ENCODE data around the gene NECTIN2. TPM values are rescaled to one million over a fixed set of nuclear protein-coding genes. Genes with fewer than 3 reads are reported as not detected.
"Not testable (repeated sequence)": the region's sequence is repeated elsewhere in the genome, so short reads cannot be mapped to it uniquely, and the experiment has no call there.

Gene NECTIN2
- total and polyA plus RNA-seq, 8 donors, result 1.8 to 160 (median 73.8) TPM

- peaks cover 0 to 12% (median 8%) of the 10 kb centered on the region in 4 donors for H3K36me3 ChIP-seq
- no peak overlapping the region for H3K4me3 ChIP-seq
- DNase-seq, result no peak
- peaks cover 0 to 8% (median 0%) of the 10 kb centered on the region in 3 donors for H3K27me3 ChIP-seq
- no peak for TF ChIP-seq POLR2A (IDR thresholded peaks at IDR 0.05)
- no peak for TF ChIP-seq POLR2AphosphoS5 (IDR thresholded peaks at IDR 0.05)
- no peak for TF ChIP-seq CTCF (IDR thresholded peaks at IDR 0.05)
- TF ChIP-seq EP300 (IDR thresholded peaks at IDR 0.05), result no peak
- intact Hi-C loops (cut with DNase I; ENCODE audit: low total_unique reads), result no loop called here
- H3K9me3 ChIP-seq, result no peaks in the 10 kb centered on the region
- 63 to 73% (median 69%) methylated on average over 10 of the region's 10 CpGs for WGBS, 5 donors
- peaks cover 0 to 12% (median 10%) of the 10 kb centered on the region in 4 donors for H3K4me1 ChIP-seq
- H3K27ac ChIP-seq, result no peak overlapping the region
Observed at GRCh38 chr19:44822670-44823372, 23.3 kb upstream of the NECTIN2 start.

GRCh38 chr19:44823373-44823698 lies 22.8 kb upstream of the NECTIN2 start:
- Histone ChIP-seq H3K27me3 (peaks cover 0 to 8% (median 0%) of the 10 kb centered on the region in 3 donors), H3K9me3 (no peaks in the 10 kb centered on the region), H3K36me3 (peaks cover 0 to 12% (median 8%) of the 10 kb centered on the region in 4 donors), H3K4me1 (peaks cover 0 to 12% (median 10%) of the 10 kb centered on the region in 4 donors), H3K4me3 (no peak overlapping the region), H3K27ac (no peak overlapping the region)
- no peak for DNase-seq
- intact Hi-C loops (cut with DNase I; ENCODE audit: low total_unique reads), result no loop called here
- WGBS, 5 donors, result 26 to 48% (median 29%) methylated on average over 4 of the region's 4 CpGs
- no peak for TF ChIP-seq POLR2A (IDR thresholded peaks at IDR 0.05)
- TF ChIP-seq CTCF (IDR thresholded peaks at IDR 0.05), result no peak
- no peak for TF ChIP-seq POLR2AphosphoS5 (IDR thresholded peaks at IDR 0.05)
- TF ChIP-seq EP300 (IDR thresholded peaks at IDR 0.05), result no peak

GRCh38 chr19:44824761-44825160 lies 21.3 kb upstream of the NECTIN2 start:
- Histone ChIP-seq H3K36me3 (peaks cover 0 to 2% (median 0%) of the 10 kb centered on the region in 4 donors), H3K27ac (no peak overlapping the region), H3K9me3 (no peaks in the 10 kb centered on the region), H3K4me1 (peaks cover 0 to 12% (median 10%) of the 10 kb centered on the region in 4 donors), H3K27me3 (peaks cover 0 to 8% (median 0%) of the 10 kb centered on the region in 3 donors), H3K4me3 (no peak overlapping the region)
- TF ChIP-seq EP300 (IDR thresholded peaks at IDR 0.05) (no peak), POLR2AphosphoS5 (IDR thresholded peaks at IDR 0.05) (no peak), CTCF (IDR thresholded peaks at IDR 0.05) (no peak), POLR2A (IDR thresholded peaks at IDR 0.05) (no peak)
- intact Hi-C loops (cut with DNase I; ENCODE audit: low total_unique reads), result no loop called here
- DNase-seq, result peak in 1 of 2 donors; percentile 65
- 63 to 77% (median 69%) methylated on average over 4 of the region's 4 CpGs for WGBS, 5 donors

GRCh38 chr19:44832875-44833274 lies 13.2 kb upstream of the NECTIN2 start:
- H3K27ac ChIP-seq, DNase-seq, H3K9me3 ChIP-seq, H3K36me3 ChIP-seq, H3K4me3 ChIP-seq, H3K4me1 ChIP-seq: not testable (repeated sequence)
- 68 to 80% (median 76%) methylated on average over 6 of the region's 6 CpGs for WGBS, 5 donors
- intact Hi-C loops (cut with DNase I; ENCODE audit: low total_unique reads), result loop anchor here (10.0 kb wide), 1 partner anchor 118 kb away; no protein-coding TSS in a partner anchor
- H3K27me3 ChIP-seq, result peaks cover 0 to 41% (median 0%) of the 10 kb centered on the region in 3 donors

- H3K9me3 ChIP-seq, H3K4me1 ChIP-seq, H3K27ac ChIP-seq, H3K36me3 ChIP-seq, DNase-seq, H3K4me3 ChIP-seq: not testable (repeated sequence)
- 74 to 84% (median 83%) methylated on average over 8 of the region's 8 CpGs for WGBS, 5 donors
- intact Hi-C loops (cut with DNase I; ENCODE audit: low total_unique reads), result loop anchor here (10.0 kb wide), 1 partner anchor 120 kb away; no protein-coding TSS in a partner anchor
- H3K27me3 ChIP-seq, result peaks cover 0 to 41% (median 0%) of the 10 kb centered on the region in 3 donors
Observed at GRCh38 chr19:44834399-44834798, 11.7 kb upstream of the NECTIN2 start.

Data from stomach (tissue), 9 donors.